Astrocyte (in vitro differentiated cells and primary cell): ENCODE measurements around the gene ITPK1. TPM values are rescaled to one million over a fixed set of nuclear protein-coding genes. Genes with fewer than 3 reads are reported as not detected.

Experiments used
- DNase-seq: peaks from one replicate; pipeline ENCODE4 v3.0.0-alpha.2; 2010; ENCODE audit warnings: low read depth
- FAIRE-seq: peaks from 2 replicates; lab custom pipeline; 2011; peaks lifted over from hg19 to GRCh38; lab: Jason Lieb, UNC
- H2AFZ ChIP-seq: 2 replicates; pipeline ENCODE4 v1.6.0; 2012; ENCODE audit warnings: low read depth, low read length, inconsistent platforms
- H3K27ac ChIP-seq: 2 replicates; pipeline ENCODE4 v1.5.1; 2011; ENCODE audit warnings: low read depth, low read length, inconsistent platforms
- H3K27me3 ChIP-seq: 2 replicates; pipeline ENCODE4 v1.6.0; 2011; ENCODE audit warnings: low read length, inconsistent platforms; ENCODE audit not compliant: insufficient read depth
- H3K36me3 ChIP-seq: 2 replicates; pipeline ENCODE4 v1.5.1; 2011; ENCODE audit warnings: low read length, inconsistent platforms; ENCODE audit not compliant: insufficient read depth
- H3K4me1 ChIP-seq: 2 replicates; pipeline ENCODE4 v1.5.1; 2011; ENCODE audit warnings: low read length, inconsistent platforms; ENCODE audit not compliant: insufficient read depth
- H3K4me2 ChIP-seq: 2 replicates; pipeline ENCODE4 v1.6.0; 2012; ENCODE audit warnings: low read length, inconsistent platforms
- H3K4me3 ChIP-seq: 2 replicates; pipeline ENCODE4 v1.5.1; 2011; ENCODE audit warnings: low read depth, mild to moderate bottlenecking, low read length, inconsistent platforms; ENCODE audit not compliant: insufficient read depth
- H3K79me2 ChIP-seq: 2 replicates; pipeline ENCODE4 v1.6.0; 2012; ENCODE audit warnings: mild to moderate bottlenecking, low read length, inconsistent platforms; ENCODE audit not compliant: insufficient read depth
- H3K9ac ChIP-seq: 2 replicates; pipeline ENCODE4 v1.6.0; 2012; ENCODE audit warnings: mild to moderate bottlenecking, low read length, inconsistent platforms
- H3K9me3 ChIP-seq: 2 replicates; pipeline ENCODE4 v1.5.1; 2012; ENCODE audit warnings: low read depth, mild to moderate bottlenecking, low read length, inconsistent platforms; ENCODE audit not compliant: insufficient read depth
- H4K20me1 ChIP-seq: 2 replicates; pipeline ENCODE4 v1.6.0; 2012; ENCODE audit warnings: low read length, inconsistent platforms; ENCODE audit not compliant: insufficient read depth
- H3K27ac Mint-ChIP-seq: one replicate; pipeline ENCODE4 v1.8.0; 2021; ENCODE audit warnings: mild to moderate bottlenecking, mixed read lengths; ENCODE audit not compliant: unreplicated experiment
- H3K27me3 Mint-ChIP-seq: one replicate; pipeline ENCODE4 v1.8.0; 2021; ENCODE audit warnings: low read depth, mixed read lengths; ENCODE audit not compliant: unreplicated experiment
- H3K36me3 Mint-ChIP-seq: one replicate; pipeline ENCODE4 v1.8.0; 2021; ENCODE audit warnings: low read depth, mixed read lengths; ENCODE audit not compliant: unreplicated experiment
- H3K4me1 Mint-ChIP-seq: one replicate; pipeline ENCODE4 v1.8.0; 2021; ENCODE audit warnings: low read depth, mixed read lengths; ENCODE audit not compliant: unreplicated experiment
- H3K4me3 Mint-ChIP-seq: one replicate; pipeline ENCODE4 v1.8.0; 2021; ENCODE audit warnings: mild to moderate bottlenecking, moderate library complexity, mixed read lengths; ENCODE audit not compliant: unreplicated experiment
- H3K9me3 Mint-ChIP-seq: one replicate; pipeline ENCODE4 v1.8.0; 2021; ENCODE audit warnings: mild to moderate bottlenecking, mixed read lengths; ENCODE audit not compliant: unreplicated experiment
- CTCF ChIP-seq: IDR thresholded peaks from 2 replicates; pipeline ENCODE4 v1.5.1; 2011; ENCODE audit warnings: low read depth, mild to moderate bottlenecking, inconsistent platforms, low read length, moderate library complexity; ENCODE audit not compliant: insufficient read depth
- EZH2 ChIP-seq: IDR thresholded peaks from 2 replicates; pipeline ENCODE4 v1.6.1; 2012; ENCODE audit warnings: mild to moderate bottlenecking, low read length, inconsistent platforms; ENCODE audit not compliant: insufficient read depth
- total RNA-seq: library from RNA; stranded (reverse); gene quantifications from 2 replicates; pipeline ENCODE4 v1.2.1, GENCODE V29; 2021

ITPK1 gene
- total RNA-seq, 1 donor from 2014 or later: 13.0 TPM

GRCh38 chr14:93086441-93087055, 29.2 kb downstream of the ITPK1 start:
- Mint-ChIP-seq H3K27ac (no peak overlapping the region), H3K9me3 (no peaks in the 10 kb centered on the region), H3K4me1 (peaks cover 11% of the 10 kb centered on the region), H3K36me3 (no peaks in the 10 kb centered on the region), H3K4me3 (no peak overlapping the region), H3K27me3 (peaks cover 42% of the 10 kb centered on the region)
- H3K4me3 ChIP-seq: no peak overlapping the region
- no peaks in the 10 kb centered on the region for H3K79me2 ChIP-seq
- TF ChIP-seq CTCF (no peak), EZH2 (no peak)
- H3K4me2 ChIP-seq: no peak overlapping the region
- no peaks in the 10 kb centered on the region for H3K27me3 ChIP-seq
- no peaks in the 10 kb centered on the region for H3K9me3 ChIP-seq
- H4K20me1 ChIP-seq: peaks cover 71% of the 10 kb centered on the region
- no peak overlapping the region for H3K27ac ChIP-seq
- no peak overlapping the region for H3K9ac ChIP-seq
- no peak overlapping the region for H2AFZ ChIP-seq
- DNase-seq (no peak), FAIRE-seq (no peak)
- no peaks in the 10 kb centered on the region for H3K36me3 ChIP-seq
- peaks cover 8% of the 10 kb centered on the region for H3K4me1 ChIP-seq

- Histone ChIP-seq H3K36me3 (no peaks in the 10 kb centered on the region), H2AFZ (no peak overlapping the region), H3K4me2 (no peak overlapping the region), H3K9me3 (no peaks in the 10 kb centered on the region), H3K4me3 (no peak overlapping the region), H3K79me2 (no peaks in the 10 kb centered on the region), H4K20me1 (peaks cover 67% of the 10 kb centered on the region), H3K27me3 (no peaks in the 10 kb centered on the region), H3K27ac (no peak overlapping the region), H3K4me1 (peaks cover 8% of the 10 kb centered on the region), H3K9ac (no peak overlapping the region)
- H3K27me3 Mint-ChIP-seq: peaks cover 41% of the 10 kb centered on the region
- H3K27ac Mint-ChIP-seq: no peak overlapping the region
- no peak for FAIRE-seq
- DNase-seq: peak; percentile 24
- TF ChIP-seq CTCF (no peak), EZH2 (no peak)
- H3K4me3 Mint-ChIP-seq: no peak overlapping the region
- peaks cover 11% of the 10 kb centered on the region for H3K4me1 Mint-ChIP-seq
- no peaks in the 10 kb centered on the region for H3K9me3 Mint-ChIP-seq
- no peaks in the 10 kb centered on the region for H3K36me3 Mint-ChIP-seq
These were observed 29.8 kb downstream of the ITPK1 start for GRCh38 chr14:93085911-93086310.
